Measurements from ENCODE around the gene VWA7.

DNA sequence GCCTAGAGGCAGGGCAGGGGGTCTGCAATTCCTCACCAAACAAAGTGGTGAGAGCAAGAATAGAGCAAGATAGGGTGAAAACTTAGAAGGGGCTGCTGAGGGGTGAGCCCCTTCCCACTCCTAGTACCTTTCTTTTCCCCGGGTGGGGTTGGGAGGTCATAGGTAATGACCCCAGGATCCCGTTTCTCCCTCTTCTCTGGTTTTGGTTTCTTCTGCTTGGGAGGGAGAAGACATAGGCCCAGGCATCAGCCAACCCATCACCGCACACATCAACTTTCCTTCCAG is 14.9 kb upstream of the VWA7 start:
- no peak for TF ChIP-seq POLR2A (IDR thresholded peaks at IDR 0.05; ENCODE audit: extremely low read depth, insufficient read length)
- TF ChIP-seq, protein P1, sequence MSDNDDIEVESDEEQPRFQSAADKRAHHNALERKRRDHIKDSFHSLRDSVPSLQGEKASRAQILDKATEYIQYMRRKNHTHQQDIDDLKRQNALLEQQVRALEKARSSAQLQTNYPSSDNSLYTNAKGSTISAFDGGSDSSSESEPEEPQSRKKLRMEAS (IDR thresholded peaks at IDR 0.05; ENCODE audit: low read depth, low read length), result no peak
- TF ChIP-seq, protein P2, sequence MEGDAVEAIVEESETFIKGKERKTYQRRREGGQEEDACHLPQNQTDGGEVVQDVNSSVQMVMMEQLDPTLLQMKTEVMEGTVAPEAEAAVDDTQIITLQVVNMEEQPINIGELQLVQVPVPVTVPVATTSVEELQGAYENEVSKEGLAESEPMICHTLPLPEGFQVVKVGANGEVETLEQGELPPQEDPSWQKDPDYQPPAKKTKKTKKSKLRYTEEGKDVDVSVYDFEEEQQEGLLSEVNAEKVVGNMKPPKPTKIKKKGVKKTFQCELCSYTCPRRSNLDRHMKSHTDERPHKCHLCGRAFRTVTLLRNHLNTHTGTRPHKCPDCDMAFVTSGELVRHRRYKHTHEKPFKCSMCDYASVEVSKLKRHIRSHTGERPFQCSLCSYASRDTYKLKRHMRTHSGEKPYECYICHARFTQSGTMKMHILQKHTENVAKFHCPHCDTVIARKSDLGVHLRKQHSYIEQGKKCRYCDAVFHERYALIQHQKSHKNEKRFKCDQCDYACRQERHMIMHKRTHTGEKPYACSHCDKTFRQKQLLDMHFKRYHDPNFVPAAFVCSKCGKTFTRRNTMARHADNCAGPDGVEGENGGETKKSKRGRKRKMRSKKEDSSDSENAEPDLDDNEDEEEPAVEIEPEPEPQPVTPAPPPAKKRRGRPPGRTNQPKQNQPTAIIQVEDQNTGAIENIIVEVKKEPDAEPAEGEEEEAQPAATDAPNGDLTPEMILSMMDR (IDR thresholded peaks at IDR 0.05; ENCODE audit: low read depth, low read length), result no peak
